GM23338 (cell line): ENCODE data around the gene ATP13A2. TPM values are rescaled to one million over a fixed set of nuclear protein-coding genes. Genes with fewer than 3 reads are reported as not detected.

ENCODE experiments used
- ATAC-seq: fragments of 200-7000 bp; cut with Tn5 transposase; 3 replicates; pipeline ENCODE4 v1.9.1; 2020
- DNase-seq: peaks from one replicate; pipeline ENCODE4 v3.0.0-alpha.2; 2015; ENCODE audit warnings: low spot score
- H2AFZ ChIP-seq: fragments of 200-600 bp; sonication (generic); 2 replicates; pipeline ENCODE4 v1.8.0; 2016; ENCODE audit warnings: antibody characterized with exemption, mild to moderate bottlenecking, moderate library complexity
- H3F3A ChIP-seq: fragments of 200-600 bp; sonication (generic); replicated peaks from 2 replicates; pipeline ENCODE4 v1.8.0; 2017; ENCODE audit warnings: antibody characterized with exemption, mixed run types, low read depth
- H3K27ac ChIP-seq: fragments of 200-600 bp; sonication (generic); 2 replicates; pipeline ENCODE4 v1.6.1; 2016; ENCODE audit warnings: low read depth
- H3K27me3 ChIP-seq: fragments of 200-600 bp; sonication (generic); 2 replicates; pipeline ENCODE4 v1.8.0; 2016; ENCODE audit warnings: mild to moderate bottlenecking, mixed run types, moderate library complexity; ENCODE audit not compliant: insufficient read depth
- H3K36me3 ChIP-seq: fragments of 200-600 bp; sonication (generic); 2 replicates; pipeline ENCODE4 v1.8.0; 2016; ENCODE audit warnings: mild to moderate bottlenecking; ENCODE audit not compliant: insufficient read depth
- H3K4me1 ChIP-seq: fragments of 200-600 bp; sonication (generic); 2 replicates; pipeline ENCODE4 v1.8.0; 2016; ENCODE audit warnings: mild to moderate bottlenecking, moderate library complexity; ENCODE audit not compliant: insufficient read depth
- H3K4me2 ChIP-seq: fragments of 200-600 bp; sonication (generic); 2 replicates; pipeline ENCODE4 v1.7.1; 2017; ENCODE audit warnings: mixed run types
- H3K4me3 ChIP-seq: fragments of 200-600 bp; sonication (generic); 2 replicates; pipeline ENCODE4 v1.6.1; 2016; ENCODE audit warnings: mixed run types
- H3K79me2 ChIP-seq: fragments of 200-600 bp; sonication (generic); replicated peaks from 2 replicates; pipeline ENCODE4 v1.8.0; 2017; ENCODE audit warnings: mild to moderate bottlenecking; ENCODE audit not compliant: insufficient read depth
- H3K9me2 ChIP-seq: fragments of 200-600 bp; sonication (generic); 2 replicates; pipeline ENCODE4 v1.8.0; 2017; ENCODE audit not compliant: insufficient read depth
- H4K20me1 ChIP-seq: fragments of 200-600 bp; sonication (generic); replicated peaks from 2 replicates; pipeline ENCODE4 v1.8.0; 2017; ENCODE audit warnings: mild to moderate bottlenecking; ENCODE audit not compliant: insufficient read depth
- H3K27ac Mint-ChIP-seq: 2 replicates; pipeline ENCODE4 v1.8.0; 2020; ENCODE audit warnings: inconsistent platforms, mild to moderate bottlenecking, moderate library complexity, mixed read lengths
- H3K27me3 Mint-ChIP-seq: 3 replicates; pipeline ENCODE4 v1.8.0; 2022; ENCODE audit warnings: low read depth, mild to moderate bottlenecking, moderate library complexity, mixed read lengths, inconsistent platforms; ENCODE audit not compliant: insufficient read depth, poor library complexity
- H3K36me3 Mint-ChIP-seq: 3 replicates; pipeline ENCODE4 v1.8.0; 2021; ENCODE audit warnings: low read depth, mild to moderate bottlenecking, inconsistent platforms, moderate library complexity, mixed read lengths
- H3K4me1 Mint-ChIP-seq: 3 replicates; pipeline ENCODE4 v1.8.0; 2020; ENCODE audit warnings: mild to moderate bottlenecking, inconsistent platforms, mixed read lengths
- H3K4me3 Mint-ChIP-seq: 3 replicates; pipeline ENCODE4 v1.8.0; 2021; ENCODE audit warnings: moderate library complexity, mild to moderate bottlenecking, inconsistent platforms, mixed read lengths
- H3K9me3 Mint-ChIP-seq: 3 replicates; pipeline ENCODE4 v1.8.0; 2020; ENCODE audit warnings: moderate library complexity, mild to moderate bottlenecking, inconsistent platforms, mixed read lengths
- CREB1 ChIP-seq: fragments of 250-450 bp; sonication (Bioruptor Pico); IDR thresholded peaks from 2 replicates; pipeline ENCODE4 v1.5.0; 2020; ENCODE audit warnings: low read depth, mild to moderate bottlenecking, moderate library complexity
- CTCF ChIP-seq, 2 experiments: fragments of 200-600 bp in 1 of 2; sonication (generic) in 1 of 2; conservative IDR thresholded peaks; 2 replicates each; pipeline versions ENCODE4 v1.5.1 to v1.6.1; 2016 to 2017; ENCODE audit warnings: antibody characterized with exemption in 2 of 2, low read depth in 2 of 2, mild to moderate bottlenecking in 2 of 2, moderate library complexity in 1 of 2
- EZH2 ChIP-seq: fragments of 200-600 bp; sonication (generic); IDR thresholded peaks from one replicate; pipeline ENCODE4 v1.8.0; 2017; ENCODE audit warnings: antibody characterized with exemption, mild to moderate bottlenecking, low read depth; ENCODE audit not compliant: unreplicated experiment
- JUNB ChIP-seq: IDR thresholded peaks from one replicate; pipeline ENCODE4 v1.6.1; 2016; ENCODE audit warnings: antibody characterized with exemption; ENCODE audit not compliant: unreplicated experiment
- NANOG ChIP-seq: IDR thresholded peaks from 2 replicates; pipeline ENCODE4 v1.6.1; 2016; ENCODE audit warnings: antibody characterized with exemption, borderline replicate concordance
- POLR2AphosphoS5 ChIP-seq: IDR thresholded peaks from 2 replicates; pipeline ENCODE4 v1.6.1; 2016; ENCODE audit warnings: antibody characterized with exemption, low read depth
- ZNF114 ChIP-seq: fragments of 250-450 bp; sonication (Bioruptor Pico); IDR thresholded peaks from 2 replicates; pipeline ENCODE4 v1.5.0; 2020; ENCODE audit warnings: mild to moderate bottlenecking, moderate library complexity
- ZNF462 ChIP-seq: fragments of 250-450 bp; sonication (Bioruptor Pico); IDR thresholded peaks from 2 replicates; pipeline ENCODE4 v1.5.0; 2020; ENCODE audit warnings: mild to moderate bottlenecking, moderate library complexity
- polyA plus RNA-seq: library from polyadenylated mRNA; unstranded; fragments of >200 nt; fragmentation: Nextera tagmentation; extraction: Ambion mirVana; gene quantifications from 2 replicates; pipeline ENCODE4 v1.2.1, GENCODE V29; 2016
- total RNA-seq: library from RNA; depleted of rRNA; stranded (reverse); fragments of >200 nt; shearing (Covaris generic); gene quantifications from 2 replicates; pipeline ENCODE4 v1.2.3, GENCODE V29; 2014

The ATP13A2 gene
- total and polyA plus RNA-seq, 2 experiments from 2014 or later = 30.1 to 87.7 TPM

GRCh38 chr1:16992675-16993074 is 19.1 kb downstream of the ATP13A2 start (continued):
- TF ChIP-seq ZNF462 (no peak), NANOG (no peak), EZH2 (no peak), POLR2AphosphoS5 (no peak)

GRCh38 chr1:16992102-16992501 is 19.6 kb downstream of the ATP13A2 start:
- Histone ChIP-seq H3K79me2 (no peaks in the 10 kb centered on the region), H3K27me3 (no peaks in the 10 kb centered on the region), H3K4me3 (no peak overlapping the region), H3K4me1 (no peaks in the 10 kb centered on the region), H3K4me2 (no peak overlapping the region), H4K20me1 (no peaks in the 10 kb centered on the region), H3K9me2 (no peaks in the 10 kb centered on the region), H3F3A (no peaks in the 10 kb centered on the region), H3K36me3 (no peaks in the 10 kb centered on the region), H2AFZ (no peak overlapping the region), H3K27ac (no peak overlapping the region)
- H3K27ac Mint-ChIP-seq = no peak overlapping the region
- no peak overlapping the region for H3K4me3 Mint-ChIP-seq
- H3K27me3 Mint-ChIP-seq = peaks cover 2% of the 10 kb centered on the region
- ATAC-seq (no peak), DNase-seq (no peak)
- no peak for TF ChIP-seq EZH2
- TF ChIP-seq ZNF462 = no peak
- no peak for TF ChIP-seq CTCF (conservative IDR thresholded peaks at IDR 0.05; ENCODE audit: low read depth in 2 of 2)
- no peak for TF ChIP-seq POLR2AphosphoS5
- no peak for TF ChIP-seq JUNB
- TF ChIP-seq NANOG = no peak
- TF ChIP-seq CREB1 (CRISPR knock-in tag) = no peak
- no peak for TF ChIP-seq ZNF114 (CRISPR knock-in tag)
- H3K4me1 Mint-ChIP-seq = no peaks in the 10 kb centered on the region
- no peaks in the 10 kb centered on the region for H3K9me3 Mint-ChIP-seq
- H3K36me3 Mint-ChIP-seq = peaks cover 4% of the 10 kb centered on the region; the same call in 1 of the 3 replicates
